ENCODE results near the gene TSR3. TPM values are rescaled to one million over a fixed set of nuclear protein-coding genes. Genes with fewer than 3 reads are reported as not detected.

The TSR3 gene
- total RNA-seq, 4 donors from 2014 or later: 41.6 to 147 (median 65.0) TPM

- TF ChIP-seq CTCF (IDR thresholded peaks at IDR 0.05; ENCODE audit: low read depth): no peak
Measured at GRCh38 chr16:1357906-1358566, 6.4 kb upstream of the TSR3 start.

DNA sequence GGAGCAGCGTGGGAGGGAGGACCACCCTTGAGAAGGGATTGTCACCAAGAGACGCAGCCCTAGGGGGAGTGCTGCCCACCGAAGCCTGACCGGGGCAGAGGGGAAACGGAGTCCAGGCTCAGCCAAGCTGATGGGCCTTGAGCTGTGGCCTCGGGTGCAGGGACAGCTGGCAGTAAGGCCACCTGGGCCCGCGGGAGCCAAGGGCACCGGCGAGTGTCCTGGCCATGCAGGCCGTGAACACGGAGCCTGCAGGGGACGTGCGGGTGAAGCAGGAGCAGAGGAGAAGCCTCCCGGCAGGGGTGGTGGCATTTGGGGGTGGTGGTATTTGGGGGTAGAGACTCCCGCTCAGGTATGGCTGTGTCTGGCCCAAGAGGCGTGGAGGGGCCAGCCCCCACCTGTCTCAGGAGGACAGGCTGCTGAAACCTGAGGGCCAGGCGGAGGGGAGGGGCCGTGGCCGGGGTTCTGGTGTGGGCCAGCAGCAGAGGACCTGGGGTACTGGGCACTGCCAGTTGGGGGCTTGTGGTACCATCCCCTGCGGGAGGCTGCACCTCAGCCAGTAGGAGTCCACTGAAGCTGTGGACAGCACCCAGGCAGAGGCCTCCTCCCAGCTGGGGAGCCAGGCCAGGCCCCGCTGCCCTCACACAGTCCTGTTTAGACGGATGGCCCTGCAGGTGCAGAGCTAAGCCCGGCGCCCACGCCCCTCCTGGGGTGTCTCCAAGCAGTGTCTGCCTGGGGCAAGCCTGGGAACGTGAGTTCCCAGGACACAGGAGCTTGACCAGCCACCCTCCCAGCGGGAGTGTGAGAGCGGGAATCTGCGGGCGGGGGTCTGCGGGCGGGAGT, 4.6 kb upstream of the TSR3 start:
- TF ChIP-seq CTCF (IDR thresholded peaks at IDR 0.05; ENCODE audit: low read depth): no peak

DNA sequence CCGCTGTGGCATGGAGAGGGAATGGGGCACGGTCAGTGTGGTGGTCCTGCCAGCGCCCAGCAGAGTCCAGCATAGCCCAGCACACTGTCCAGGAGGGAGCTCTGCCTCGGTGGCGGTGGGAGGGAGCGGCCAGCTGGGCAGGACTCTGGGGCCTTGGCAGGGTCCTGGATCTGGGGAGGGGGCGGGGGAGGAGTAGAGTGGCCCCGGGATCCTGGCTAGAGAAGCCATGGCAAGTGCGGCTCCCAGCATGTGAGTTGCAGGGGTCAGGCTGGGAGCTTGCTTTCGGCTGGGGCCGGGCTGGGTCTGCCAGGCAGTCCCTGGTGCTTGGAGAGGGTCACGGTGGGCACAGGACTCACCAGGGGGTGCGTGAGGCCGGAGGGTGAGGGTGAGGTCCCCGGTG, 3.9 kb upstream of the TSR3 start:
- no peak for TF ChIP-seq CTCF (IDR thresholded peaks at IDR 0.05; ENCODE audit: low read depth)

DNA sequence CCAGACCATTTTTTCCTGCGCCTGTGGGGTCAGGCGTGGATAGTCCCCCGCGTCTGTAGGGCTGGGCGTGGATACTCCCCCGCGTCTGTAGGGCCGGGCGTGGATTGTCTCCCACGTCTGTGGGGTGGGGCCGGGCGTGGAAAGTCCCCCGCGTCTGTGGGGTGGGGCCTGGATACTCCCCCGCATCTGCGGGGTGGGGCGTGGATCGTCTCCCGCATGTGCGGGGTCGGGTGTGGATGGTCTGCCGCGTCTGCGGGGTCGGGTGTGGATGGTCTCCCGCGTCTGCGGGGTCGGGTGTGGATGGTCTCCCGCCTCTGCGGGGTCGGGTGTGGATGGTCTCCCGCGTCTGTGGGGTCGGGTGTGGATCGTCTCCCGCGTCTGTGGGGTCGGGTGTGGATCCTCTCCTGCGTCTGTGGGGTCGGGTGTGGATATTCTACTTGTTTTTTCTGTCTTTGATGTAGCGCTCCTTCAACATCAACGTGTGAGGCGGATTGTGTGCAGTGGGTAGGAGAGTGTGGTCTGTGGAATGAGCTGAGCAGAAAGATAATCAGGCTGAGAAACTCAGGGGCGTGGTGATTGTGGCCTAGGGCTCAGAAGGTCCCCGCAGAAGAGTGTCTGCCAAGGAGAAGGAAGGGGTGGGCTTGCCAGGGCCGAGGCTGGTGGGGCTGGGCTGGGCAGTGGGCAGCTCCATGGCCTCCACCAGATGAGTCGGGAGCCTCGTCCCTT, 3.3 kb upstream of the TSR3 start:
- TF ChIP-seq CTCF (IDR thresholded peaks at IDR 0.05; ENCODE audit: low read depth): no peak

GRCh38 chr16:1351215-1351581, 480 bp downstream of the TSR3 start:
- no peak for TF ChIP-seq CTCF (IDR thresholded peaks at IDR 0.05; ENCODE audit: low read depth)

DNA sequence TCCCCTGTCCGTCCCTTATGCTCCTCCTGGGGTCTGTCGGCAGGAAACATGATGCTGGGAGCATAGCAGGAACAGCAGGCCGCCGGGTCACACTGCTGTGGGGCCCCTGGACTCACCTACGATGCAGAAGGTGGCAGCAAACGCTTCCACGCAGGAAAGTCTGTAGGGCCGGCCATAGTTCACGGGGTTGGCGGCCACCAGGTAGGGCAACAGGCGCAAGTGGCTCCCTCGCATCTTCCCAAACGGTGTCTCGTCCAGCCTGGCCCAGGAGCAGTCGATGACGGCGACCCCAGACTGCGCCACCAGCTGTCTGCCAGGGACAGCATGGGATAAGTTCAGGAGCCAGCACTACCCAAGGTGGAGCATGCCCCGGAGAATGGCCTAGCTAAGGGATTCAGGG, 987 bp downstream of the TSR3 start:
- no peak for TF ChIP-seq CTCF (IDR thresholded peaks at IDR 0.05; ENCODE audit: low read depth)

GRCh38 chr16:1349951-1350350, 1.7 kb downstream of the TSR3 start:
- TF ChIP-seq CTCF (IDR thresholded peaks at IDR 0.05; ENCODE audit: low read depth): no peak
